Adipocyte (in vitro differentiated cells): ENCODE results near the gene C1orf141.

Experiments used
- DNase-seq: peaks from one replicate; pipeline ENCODE4 v3.0.0-alpha.2; 2015; ENCODE audit warnings: low read depth
- H3K27me3 ChIP-seq: replicated peaks from 2 replicates; pipeline ENCODE4 v1.7.0; 2013; ENCODE audit warnings: mild to moderate bottlenecking, low read length, moderate library complexity; ENCODE audit not compliant: control insufficient read depth, insufficient read depth
- H3K36me3 ChIP-seq: 2 replicates; pipeline ENCODE4 v1.7.0; 2013; ENCODE audit warnings: low read length, mild to moderate bottlenecking, moderate library complexity; ENCODE audit not compliant: control insufficient read depth, insufficient read depth, severe bottlenecking
- H3K4me1 ChIP-seq: 2 replicates; pipeline ENCODE4 v1.7.0; 2013; ENCODE audit warnings: mild to moderate bottlenecking, low read length, moderate library complexity; ENCODE audit not compliant: control insufficient read depth, insufficient read depth
- H3K4me3 ChIP-seq: 2 replicates; pipeline ENCODE4 v1.7.0; 2013; ENCODE audit warnings: mild to moderate bottlenecking, low read length, moderate library complexity
- H3K9ac ChIP-seq: 2 replicates; pipeline ENCODE4 v1.7.0; 2013; ENCODE audit warnings: mild to moderate bottlenecking, low read length, moderate library complexity
- H3K9me3 ChIP-seq: 2 replicates; pipeline ENCODE4 v1.7.0; 2013; ENCODE audit warnings: mild to moderate bottlenecking, low read length, moderate library complexity; ENCODE audit not compliant: control insufficient read depth

Gene C1orf141

DNA sequence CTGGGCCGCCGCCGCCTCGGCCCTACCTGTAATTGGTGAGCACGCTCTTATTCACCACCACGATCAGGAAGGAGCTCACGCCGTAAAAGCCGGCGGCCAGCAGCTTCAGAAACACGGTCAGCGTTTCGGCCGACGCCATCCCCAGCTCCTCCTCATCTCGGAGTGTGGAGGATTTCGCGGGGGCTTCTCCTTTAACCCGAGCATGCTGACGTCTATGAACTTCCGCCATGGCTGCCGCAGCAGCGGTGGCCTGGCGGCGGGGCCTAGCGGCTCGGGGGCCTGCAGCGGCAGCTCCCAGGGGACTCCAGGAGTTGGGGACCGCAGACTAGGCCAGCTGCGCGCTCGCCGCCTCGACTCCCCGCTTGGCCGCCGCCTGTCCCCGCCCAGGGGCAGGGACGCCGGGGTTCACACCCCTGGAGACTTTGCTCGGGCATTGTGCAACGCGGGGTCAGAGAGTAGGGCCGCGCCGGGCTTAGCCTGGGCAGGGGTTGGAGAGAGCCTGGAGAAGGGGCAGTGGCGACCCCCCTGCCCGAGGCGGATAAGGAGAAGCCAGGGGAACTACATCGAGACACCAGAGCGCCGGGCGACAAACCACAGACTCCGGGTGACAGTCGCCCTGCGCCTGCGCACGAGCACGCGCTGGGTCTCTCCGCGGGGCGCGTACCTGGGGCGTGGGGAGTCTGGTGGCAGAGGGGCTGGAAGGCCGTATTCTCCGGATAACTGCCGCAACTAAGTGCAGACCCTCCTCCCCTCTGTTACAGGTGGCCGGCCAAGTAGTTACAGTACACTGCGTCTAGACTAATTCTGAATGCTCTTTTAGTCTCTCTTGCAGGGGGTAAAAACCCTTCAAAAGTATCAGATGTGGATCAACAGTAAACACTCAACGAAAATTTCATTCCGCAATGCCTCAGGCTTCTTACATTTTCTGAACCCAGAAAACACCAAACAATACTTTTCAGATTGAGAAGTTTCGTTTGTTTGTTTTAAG is 80.7 kb downstream of the C1orf141 start, which contains the start of gene SLC35D1:
Gene SLC35D1 (minus strand): TSS at position 364 of the 988 bp plus-strand sequence. CDS start 135 bp downstream, at position 229.
- H3K36me3 ChIP-seq = peaks cover 12% of the 10 kb centered on the region
- H3K4me3 ChIP-seq = peak within 1 kb of the TSS; percentile 95
- H3K9ac ChIP-seq = peak within 1 kb of the TSS; percentile 90
- no peaks in the 10 kb centered on the region for H3K27me3 ChIP-seq
- peaks cover 22% of the 10 kb centered on the region for H3K4me1 ChIP-seq
- no peaks in the 10 kb centered on the region for H3K9me3 ChIP-seq
- peak; percentile 75 for DNase-seq

DNA sequence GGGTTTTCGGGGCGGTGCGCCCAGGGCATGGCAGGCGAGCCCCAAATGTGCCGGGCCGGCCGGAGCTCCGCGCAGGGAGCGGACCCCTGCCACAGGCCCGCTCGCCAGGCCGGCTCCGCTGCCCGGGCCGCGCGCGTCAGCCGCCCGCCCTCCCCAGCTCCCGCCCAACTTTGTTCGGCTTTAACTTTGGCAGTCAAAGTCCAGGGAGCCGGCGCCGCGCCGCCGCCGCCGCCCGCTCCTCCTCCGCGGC is 81.3 kb downstream of the C1orf141 start:
- Histone ChIP-seq H3K9me3 (no peaks in the 10 kb centered on the region), H3K4me3 (peak overlapping the region; percentile 95), H3K4me1 (peaks cover 17% of the 10 kb centered on the region), H3K27me3 (no peaks in the 10 kb centered on the region), H3K36me3 (peaks cover 18% of the 10 kb centered on the region), H3K9ac (peak overlapping the region; percentile 90)
- DNase-seq = peak; percentile 80

DNA sequence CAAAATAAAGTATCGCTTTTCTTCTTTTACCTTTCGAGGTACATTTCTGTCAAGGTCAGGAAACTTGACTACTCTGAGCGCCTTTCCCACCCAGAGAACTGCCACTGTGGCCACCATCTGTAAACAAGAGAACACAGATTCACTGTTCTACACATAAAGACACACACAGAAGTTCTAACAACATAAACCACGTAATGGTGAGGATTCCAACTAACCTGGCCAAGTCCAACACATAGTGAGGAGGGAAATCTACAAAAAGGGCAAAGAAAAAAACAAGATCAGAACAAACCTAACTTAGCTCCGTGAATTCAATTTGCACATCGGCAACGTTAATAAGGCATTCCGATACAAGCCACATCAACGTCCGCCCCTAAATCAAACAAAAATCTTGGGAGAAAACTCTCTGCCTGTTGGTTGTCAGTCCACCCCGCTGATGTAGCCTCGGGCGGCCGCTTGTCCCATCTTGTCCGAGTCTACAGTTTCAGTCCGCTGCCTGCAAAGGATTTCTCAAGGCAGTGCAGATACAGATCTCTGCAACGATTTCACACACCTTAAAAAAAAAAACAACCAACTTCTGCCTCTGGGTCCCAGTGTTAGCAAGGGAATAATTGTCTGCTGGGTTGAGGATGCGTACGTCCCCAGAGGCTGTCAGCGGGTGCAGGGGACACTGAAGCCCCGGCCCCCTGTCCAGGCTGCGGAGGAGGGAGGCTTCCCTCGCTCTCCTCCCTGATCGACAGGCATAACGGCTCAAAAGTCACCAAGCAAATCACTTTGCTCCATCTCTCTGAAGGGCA is 81.8 kb downstream of the C1orf141 start:
- peaks cover 23% of the 10 kb centered on the region for H3K36me3 ChIP-seq
- DNase-seq = peak; percentile 85

DNA sequence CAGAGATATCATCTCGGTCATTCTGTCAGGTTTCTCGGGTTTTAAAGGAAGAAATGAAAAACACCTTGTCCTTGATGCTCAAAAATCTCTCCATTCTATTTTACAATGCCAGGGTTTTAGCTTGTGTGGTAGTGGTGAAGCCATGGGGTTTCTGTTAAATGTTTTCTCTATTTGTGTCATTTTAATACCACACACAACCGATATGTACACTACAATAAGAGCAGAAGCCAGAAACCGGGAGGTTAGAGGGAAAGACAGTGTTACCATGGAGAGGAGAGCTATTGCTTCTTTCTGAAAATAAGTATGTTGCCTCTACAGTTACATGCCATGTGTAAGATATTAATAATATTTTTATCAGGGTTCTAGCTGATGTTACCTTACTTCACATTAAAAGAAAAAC is 83.6 kb downstream of the C1orf141 start:
- Histone ChIP-seq H3K9me3 (no peaks in the 10 kb centered on the region), H3K4me3 (peak overlapping the region; percentile 95), H3K9ac (peak overlapping the region; percentile 90), H3K36me3 (peaks cover 40% of the 10 kb centered on the region), H3K4me1 (peaks cover 17% of the 10 kb centered on the region), H3K27me3 (no peaks in the 10 kb centered on the region)
- DNase-seq = no peak

More for the DNA sequence above, 81.8 kb downstream of the C1orf141 start:
- Histone ChIP-seq H3K4me1 (peaks cover 17% of the 10 kb centered on the region), H3K9me3 (no peaks in the 10 kb centered on the region), H3K4me3 (peak overlapping the region; percentile 95), H3K9ac (peak overlapping the region; percentile 90), H3K27me3 (no peaks in the 10 kb centered on the region)

DNA sequence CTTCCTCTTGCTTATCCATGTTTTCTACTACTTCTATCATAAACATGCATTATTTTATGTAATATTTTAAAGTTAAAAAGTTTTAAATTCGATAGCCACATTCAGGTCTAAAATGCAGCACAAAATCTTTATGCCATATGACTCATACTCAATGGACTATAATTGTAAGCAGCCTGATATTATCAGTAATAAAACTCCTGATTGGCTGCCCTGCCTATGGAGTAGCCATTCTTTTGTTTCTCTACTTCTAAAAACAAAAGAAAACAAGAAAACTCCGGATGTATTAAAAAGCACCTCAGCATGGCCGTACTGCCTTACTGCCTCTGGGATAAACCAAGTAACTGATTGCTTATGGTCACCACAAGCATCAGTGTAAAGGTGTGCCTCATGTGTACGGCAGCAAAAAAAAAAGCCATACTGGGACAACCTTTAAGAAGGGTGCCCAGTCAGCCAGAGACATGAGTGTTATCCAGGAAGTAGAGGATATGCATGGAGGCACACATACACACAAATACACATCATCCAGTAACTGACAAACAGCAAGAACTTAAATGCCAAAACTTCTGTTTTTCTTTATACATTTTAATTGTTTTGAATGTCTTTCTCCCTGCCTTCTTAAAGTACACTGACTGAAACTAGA is 90.0 kb downstream of the C1orf141 start:
- peaks cover 81% of the 10 kb centered on the region for H3K36me3 ChIP-seq
- no peak for DNase-seq

DNA sequence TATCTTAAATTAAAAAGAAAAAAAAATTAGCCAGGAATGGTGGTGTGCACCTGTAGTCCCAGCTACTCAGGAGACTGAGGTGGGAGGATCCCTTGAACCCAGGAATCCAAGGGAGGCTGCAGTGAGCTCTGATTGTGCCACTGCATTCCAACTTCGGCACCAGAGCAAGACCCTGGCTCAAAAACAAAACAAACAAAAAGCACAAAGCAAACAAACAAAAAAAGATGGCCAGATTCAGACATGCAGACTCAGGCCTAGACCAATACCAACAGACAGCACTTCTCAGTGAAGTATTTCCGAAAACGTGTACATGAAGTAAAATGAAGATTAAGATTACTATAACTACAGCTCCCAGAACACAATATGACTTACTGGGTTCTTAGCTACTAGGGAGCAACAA is 91.4 kb downstream of the C1orf141 start:
- H3K9ac ChIP-seq = no peak overlapping the region
- no peak overlapping the region for H3K4me3 ChIP-seq
- peaks cover 82% of the 10 kb centered on the region for H3K36me3 ChIP-seq
- no peak for DNase-seq
- no peaks in the 10 kb centered on the region for H3K27me3 ChIP-seq
- peaks cover 20% of the 10 kb centered on the region for H3K4me1 ChIP-seq
- no peaks in the 10 kb centered on the region for H3K9me3 ChIP-seq

More for the DNA sequence above, 90.0 kb downstream of the C1orf141 start:
- no peaks in the 10 kb centered on the region for H3K27me3 ChIP-seq
- no peak overlapping the region for H3K9ac ChIP-seq
- H3K4me1 ChIP-seq = peaks cover 16% of the 10 kb centered on the region
- no peaks in the 10 kb centered on the region for H3K9me3 ChIP-seq
- H3K4me3 ChIP-seq = no peak overlapping the region
